Kidney glomerular epithelial cell (primary cell): ENCODE measurements around the gene GABRR3.

Experiments
- DNase-seq: peaks from one replicate; lab custom pipeline; 2025; lab: John Stamatoyannopoulos, UW

Gene GABRR3

GRCh38 chr3:98035208-98035607 lies at the start of gene GABRR3:
TSS of gene GABRR3 (minus strand) at chr3:98035315. CDS start at chr3:98034987, 328 bp downstream.
- DNase-seq, result no peak

GRCh38 chr3:98073486-98073885 lies 38.4 kb upstream of the GABRR3 start:
- no peak for DNase-seq

DNA sequence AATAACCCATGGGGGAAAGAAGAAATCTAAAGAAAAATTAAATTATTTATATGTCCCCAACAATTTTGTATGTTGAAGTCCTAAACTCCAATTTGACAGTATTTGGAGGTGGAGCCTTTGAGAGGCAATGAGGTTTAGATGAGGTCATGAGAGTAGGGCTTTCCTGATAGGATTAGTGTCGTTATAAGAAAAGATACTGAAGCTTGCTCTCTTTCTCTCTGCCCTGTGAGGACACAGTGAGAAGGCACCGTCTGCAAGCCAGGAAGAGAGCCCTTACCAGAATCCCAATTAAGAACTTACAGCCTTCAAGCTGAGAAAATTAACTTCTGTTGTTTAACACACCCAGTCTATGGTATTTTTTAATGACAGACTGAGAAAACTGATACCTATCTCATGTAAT lies 35.7 kb upstream of the GABRR3 start:
- no peak for DNase-seq

DNA sequence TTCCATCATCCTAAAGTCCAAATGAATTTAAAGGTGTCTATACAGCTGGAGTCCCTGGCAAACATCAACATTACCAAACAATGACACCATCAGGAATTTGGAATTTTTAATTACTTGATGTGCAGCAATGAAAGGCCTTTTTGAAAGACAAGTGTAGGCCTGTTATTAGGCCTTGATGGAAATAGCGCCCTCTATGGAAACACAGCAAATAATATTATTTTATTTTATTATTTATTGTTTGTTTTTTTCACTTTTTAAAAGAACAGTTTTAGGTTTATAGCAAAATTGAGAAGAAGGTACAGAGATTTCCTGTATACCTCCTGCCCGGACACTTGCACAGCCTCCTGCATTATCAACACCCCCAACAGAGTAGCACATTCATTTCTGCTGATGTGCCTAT lies 33.7 kb upstream of the GABRR3 start:
- DNase-seq, result no peak

- DNase-seq, result no peak
These were observed 23.3 kb upstream of the GABRR3 start for GRCh38 chr3:98058244-98058960.

DNA sequence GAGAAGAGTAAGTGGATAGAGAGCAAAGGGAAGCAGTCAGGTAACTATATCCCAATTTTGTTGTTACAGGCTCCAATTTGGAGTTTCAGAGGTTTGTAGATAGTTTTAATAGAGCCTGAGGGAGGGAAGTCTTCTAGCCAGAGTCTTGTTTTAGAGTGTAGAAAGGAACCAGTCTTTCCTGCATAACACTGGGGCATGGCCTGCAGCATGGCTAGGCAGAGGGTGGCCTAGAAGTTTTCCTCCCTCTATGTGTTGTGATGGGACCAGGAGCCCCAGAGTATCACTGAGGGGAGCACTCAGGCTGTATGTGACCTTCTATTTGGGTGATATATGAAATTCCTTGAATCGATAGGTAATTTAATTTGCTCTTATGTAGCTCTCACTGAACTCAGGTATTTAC lies 22.5 kb upstream of the GABRR3 start:
- no peak for DNase-seq

GRCh38 chr3:98056035-98056434 lies 20.9 kb upstream of the GABRR3 start:
- no peak for DNase-seq

DNA sequence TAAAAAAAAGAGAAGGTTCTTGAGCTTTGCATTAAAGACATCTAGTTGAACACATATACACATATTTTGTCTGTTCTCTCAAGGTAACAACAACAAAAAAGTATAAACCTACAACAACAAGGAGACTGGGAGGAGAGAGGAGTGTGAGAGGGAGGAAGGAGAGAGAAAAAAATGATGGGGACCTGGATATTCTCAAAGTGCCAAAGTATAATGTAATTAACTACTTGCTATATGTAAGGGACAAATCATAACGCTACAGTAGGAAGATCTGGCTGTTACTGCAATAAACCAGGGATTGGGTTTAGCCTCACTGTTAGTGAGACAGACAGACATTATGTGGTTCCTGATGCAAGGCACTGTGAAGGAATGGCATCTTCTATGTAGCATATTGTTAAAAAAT lies 14.2 kb upstream of the GABRR3 start:
- DNase-seq, result no peak

DNA sequence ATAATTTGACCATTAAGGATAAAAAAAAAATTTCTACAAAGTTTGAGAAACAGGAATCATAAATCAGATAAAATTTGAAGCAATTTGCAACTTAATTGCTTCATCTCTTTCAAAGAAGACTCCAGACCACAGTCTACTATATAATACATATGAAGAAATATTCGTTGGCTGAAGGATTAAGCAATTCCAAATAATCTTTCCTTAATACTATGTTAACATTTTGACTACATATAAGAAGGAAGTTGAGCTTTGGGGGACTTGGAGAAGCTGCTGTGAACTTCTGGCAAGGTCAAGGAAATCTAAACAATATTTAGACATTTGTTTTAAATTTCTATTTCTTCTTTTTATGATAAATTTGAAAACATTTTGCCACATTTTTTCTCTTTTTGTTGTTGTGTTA lies 13.5 kb upstream of the GABRR3 start:
- no peak for DNase-seq

GRCh38 chr3:98041350-98041749 lies 6.2 kb upstream of the GABRR3 start:
- no peak for DNase-seq

DNA sequence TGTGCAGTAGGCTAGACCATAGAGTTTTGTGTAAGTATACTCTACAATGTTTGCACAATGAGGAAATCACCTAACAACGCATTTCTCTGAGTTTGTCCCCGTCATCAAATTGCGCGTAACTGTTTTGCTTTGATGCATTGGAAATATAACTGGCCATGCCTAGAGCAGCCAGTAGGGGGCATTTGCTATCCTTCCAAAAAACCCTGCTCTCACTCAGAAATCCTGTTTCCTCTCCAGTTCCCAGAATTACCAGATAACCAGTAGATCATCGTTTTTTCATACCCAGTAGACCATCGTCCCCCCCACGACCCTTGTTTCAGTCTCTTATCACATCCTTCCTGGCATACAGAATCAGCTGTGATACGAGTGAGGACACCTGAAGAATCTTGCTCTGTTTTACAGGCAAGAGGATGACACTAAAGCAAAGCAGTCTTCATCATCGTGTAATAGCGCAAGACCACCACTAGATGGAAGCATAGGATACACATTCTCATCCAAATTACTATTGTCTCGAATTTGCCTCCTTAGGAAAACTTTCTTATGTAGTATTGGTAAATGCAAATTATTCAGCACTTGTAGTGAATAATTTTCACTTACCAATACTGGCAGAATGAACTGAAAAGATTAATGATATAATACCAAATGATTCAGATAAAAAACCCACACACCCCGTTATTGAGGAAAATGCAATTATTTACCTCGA lies 4.4 kb upstream of the GABRR3 start:
- DNase-seq, result peak; percentile 98

DNA sequence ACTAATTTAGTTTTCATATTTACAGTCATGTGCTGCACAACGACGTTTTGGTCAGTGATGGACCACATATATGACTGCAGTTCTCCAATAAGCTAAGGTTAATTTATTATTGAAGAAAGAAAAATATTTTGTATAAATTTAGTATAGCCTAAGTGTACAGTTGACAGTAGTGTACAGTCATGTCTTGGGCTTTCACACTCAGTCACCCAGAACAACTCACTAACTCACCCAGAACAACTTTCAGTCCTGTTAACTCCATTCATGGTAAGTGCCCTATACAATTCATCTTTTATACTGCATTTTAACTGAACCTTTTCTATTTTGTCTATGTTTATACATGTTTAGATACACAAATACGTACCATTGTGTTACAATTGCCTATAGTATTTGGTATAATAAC lies 3.8 kb upstream of the GABRR3 start:
- no peak for DNase-seq

DNA sequence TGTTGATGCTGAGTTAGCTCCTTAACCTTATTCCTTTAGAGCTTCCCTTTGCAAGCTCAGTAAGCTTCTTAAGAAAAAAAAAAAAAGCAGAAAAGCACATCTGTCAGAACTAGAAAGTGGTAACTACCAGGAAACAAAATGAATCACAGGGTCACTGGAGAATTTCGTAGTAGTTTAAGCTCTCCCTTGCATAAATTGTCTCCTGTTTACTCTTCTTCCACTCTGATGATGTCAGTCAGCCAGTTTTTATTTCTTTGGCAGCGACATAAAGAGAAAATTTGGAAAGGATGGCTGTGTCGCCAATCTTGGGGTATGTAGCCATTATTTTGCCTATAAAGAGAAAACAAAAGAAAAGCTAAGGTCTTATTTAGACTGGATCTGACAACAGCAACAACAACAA lies 3.2 kb upstream of the GABRR3 start:
- DNase-seq, result no peak

DNA sequence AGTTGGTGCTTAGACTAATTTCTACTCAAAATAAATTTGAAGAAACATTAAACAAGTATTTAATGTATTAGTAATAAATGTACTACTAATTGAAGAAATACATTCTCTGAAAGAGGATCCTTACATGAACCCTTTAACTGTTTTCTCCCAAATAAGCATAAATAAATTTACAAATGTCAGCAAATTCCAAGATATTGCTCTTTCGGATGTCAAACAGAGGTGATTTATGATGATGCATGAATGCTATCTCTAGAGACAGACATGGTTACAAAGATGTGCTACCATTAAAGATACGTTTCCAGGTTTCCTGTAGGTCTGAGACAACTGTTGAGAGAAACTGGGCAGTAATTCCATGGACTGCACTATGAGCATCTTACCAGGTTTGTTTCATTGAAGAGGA lies 629 bp downstream of the GABRR3 start:
- DNase-seq, result no peak

DNA sequence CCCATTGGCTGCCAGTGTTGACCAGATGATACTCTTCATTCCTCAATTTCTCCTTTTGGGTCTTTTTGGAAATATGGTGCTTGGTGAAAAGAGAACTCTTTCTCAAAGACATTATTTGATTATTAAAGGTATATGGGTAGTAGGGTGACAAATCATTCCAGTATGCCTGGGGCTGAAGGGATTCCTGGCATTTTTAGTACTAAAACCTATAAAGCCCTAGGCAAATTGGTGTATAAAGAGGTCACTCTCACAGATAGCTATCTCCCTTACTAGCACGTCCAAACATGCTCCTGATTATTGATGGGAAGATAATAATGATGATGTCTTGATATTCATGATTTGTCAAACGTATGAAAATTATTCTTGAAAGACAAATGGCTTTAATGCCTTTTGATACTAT lies 1.1 kb downstream of the GABRR3 start:
- no peak for DNase-seq

- no peak for DNase-seq
These were observed 2.2 kb downstream of the GABRR3 start for GRCh38 chr3:98032904-98033303.

DNA sequence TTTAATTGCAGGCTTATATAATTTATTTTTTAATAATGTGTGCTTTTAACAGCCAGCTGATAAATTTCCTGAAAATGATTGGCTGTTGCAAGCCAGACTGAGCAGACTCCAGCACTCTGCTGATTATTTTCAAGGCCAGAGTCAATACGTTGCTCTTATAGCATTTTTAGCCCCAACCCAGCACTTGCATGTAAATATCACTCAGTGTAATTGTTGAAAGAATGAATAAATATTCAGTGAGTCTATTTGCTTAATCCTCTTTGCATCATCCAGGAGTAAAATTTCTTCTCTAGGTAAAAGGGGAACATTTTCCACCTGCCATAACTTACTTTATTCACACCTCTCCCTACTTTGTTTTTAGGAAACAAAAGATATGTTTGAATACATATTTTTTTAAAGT lies 2.9 kb downstream of the GABRR3 start:
- DNase-seq, result no peak

DNA sequence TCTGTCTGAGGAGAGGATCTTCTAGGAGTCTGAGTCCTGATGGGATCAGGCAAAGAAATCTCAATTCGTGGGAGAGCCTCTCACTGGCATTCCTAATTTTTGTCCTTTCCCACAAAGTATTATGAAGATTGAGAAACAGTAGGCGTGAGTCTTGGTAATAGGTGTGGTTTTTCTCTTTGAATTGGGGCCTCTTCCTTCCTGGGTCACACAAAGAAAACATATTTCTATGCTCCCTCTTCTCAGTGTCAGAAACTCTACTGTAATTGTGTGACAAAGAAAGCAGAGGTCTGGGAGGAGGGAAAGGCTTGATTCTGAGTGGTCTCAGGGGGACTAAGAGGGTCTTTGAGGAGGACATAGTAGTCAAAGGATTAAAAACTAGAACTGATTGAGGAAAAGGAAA lies 6.0 kb downstream of the GABRR3 start:
- DNase-seq, result no peak

DNA sequence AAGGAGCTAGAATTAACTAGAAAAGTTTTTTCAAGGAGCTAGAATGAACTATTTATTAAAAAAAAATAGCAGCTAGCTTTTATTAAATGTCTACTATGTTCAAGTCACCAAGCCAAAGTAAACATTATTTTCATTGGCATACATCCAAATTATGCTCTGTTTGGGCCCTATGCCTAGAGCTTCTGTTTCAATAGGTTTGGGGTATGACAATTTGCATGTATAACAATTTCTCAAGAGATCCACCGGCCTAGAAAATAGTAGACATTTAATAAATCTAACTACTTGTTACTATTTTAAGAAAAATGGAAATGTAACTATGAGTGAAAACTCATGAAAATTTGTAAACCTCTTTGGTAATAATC lies 8.0 kb downstream of the GABRR3 start:
- no peak for DNase-seq

GRCh38 chr3:98026425-98027084 lies 8.6 kb downstream of the GABRR3 start:
- no peak for DNase-seq

- DNase-seq, result no peak
These were observed 9.6 kb downstream of the GABRR3 start for GRCh38 chr3:98025392-98025945.

- DNase-seq, result peak; percentile 55
These were observed 11.9 kb downstream of the GABRR3 start for GRCh38 chr3:98022978-98023820.
